H9 (cell line): ENCODE data around the gene EEF1G. TPM values are rescaled to one million over a fixed set of nuclear protein-coding genes. Genes with fewer than 3 reads are reported as not detected.

Experiments used
- DNase-seq: peaks from one replicate; pipeline ENCODE4 v3.0.0-alpha.2; 2017
- H2AFZ ChIP-seq: one replicate; pipeline ENCODE4 v1.6.1; 2013; ENCODE audit warnings: mild to moderate bottlenecking, low read length, control low read depth, moderate library complexity
- H2AK5ac ChIP-seq: 2 replicates; pipeline ENCODE4 v1.6.1; 2013; ENCODE audit warnings: low read length, control low read depth, mixed read lengths; ENCODE audit not compliant: insufficient read length
- H2BK120ac ChIP-seq: one replicate; pipeline ENCODE4 v1.6.1; 2013; ENCODE audit warnings: low read depth, mild to moderate bottlenecking, low read length, control low read depth, inconsistent platforms; ENCODE audit not compliant: poor library complexity, severe bottlenecking
- H2BK12ac ChIP-seq: 2 replicates; pipeline ENCODE4 v1.6.1; 2013; ENCODE audit warnings: low read length, control low read depth, mixed read lengths, low read depth; ENCODE audit not compliant: insufficient read length
- H2BK15ac ChIP-seq: 2 replicates; pipeline ENCODE4 v1.6.1; 2013; ENCODE audit warnings: low read depth, low read length, control low read depth
- H2BK20ac ChIP-seq: one replicate; pipeline ENCODE4 v1.6.1; 2013; ENCODE audit warnings: low read depth, mild to moderate bottlenecking, low read length, control low read depth, inconsistent platforms; ENCODE audit not compliant: poor library complexity, severe bottlenecking
- H2BK5ac ChIP-seq: 2 replicates; pipeline ENCODE4 v1.6.1; 2013; ENCODE audit warnings: low read length, control low read depth, mixed read lengths; ENCODE audit not compliant: insufficient read length
- H3K14ac ChIP-seq: 2 replicates; pipeline ENCODE4 v1.6.1; 2013; ENCODE audit warnings: low read length, control low read depth; ENCODE audit not compliant: insufficient read depth
- H3K18ac ChIP-seq: 2 replicates; pipeline ENCODE4 v1.6.1; 2013; ENCODE audit warnings: low read depth, mild to moderate bottlenecking, mixed read lengths, low read length, control low read depth; ENCODE audit not compliant: insufficient read length
- H3K23ac ChIP-seq: 2 replicates; pipeline ENCODE4 v1.6.1; 2013; ENCODE audit warnings: low read length, control low read depth, mixed read lengths, low read depth; ENCODE audit not compliant: insufficient read length
- H3K23me2 ChIP-seq: 2 replicates; pipeline ENCODE4 v1.6.1; 2013; ENCODE audit warnings: low read depth, mild to moderate bottlenecking, mixed read lengths, low read length, control low read depth; ENCODE audit not compliant: insufficient read length, poor library complexity, severe bottlenecking
- H3K27ac ChIP-seq: 2 replicates; pipeline ENCODE4 v1.5.1; 2013; ENCODE audit warnings: low read length, control low read depth, mixed read lengths, low read depth; ENCODE audit not compliant: insufficient read length
- H3K27me3 ChIP-seq: 2 replicates; pipeline ENCODE4 v1.6.1; 2013; ENCODE audit warnings: low read length, control low read depth, inconsistent platforms; ENCODE audit not compliant: insufficient read depth
- H3K4ac ChIP-seq: 2 replicates; pipeline ENCODE4 v1.6.1; 2013; ENCODE audit warnings: low read depth, mild to moderate bottlenecking, control low read depth, inconsistent platforms, low read length, moderate library complexity
- H3K4me1 ChIP-seq: 2 replicates; pipeline ENCODE4 v1.6.1; 2013; ENCODE audit warnings: low read length, control low read depth, inconsistent platforms; ENCODE audit not compliant: insufficient read depth
- H3K4me2 ChIP-seq: 2 replicates; pipeline ENCODE4 v1.6.1; 2013; ENCODE audit warnings: low read length, control low read depth, mixed read lengths; ENCODE audit not compliant: insufficient read length, insufficient read depth
- H3K56ac ChIP-seq: 2 replicates; pipeline ENCODE4 v1.6.1; 2013; ENCODE audit warnings: low read depth, mild to moderate bottlenecking, mixed read lengths, low read length, control low read depth; ENCODE audit not compliant: insufficient read length
- H3K79me1 ChIP-seq: 2 replicates; pipeline ENCODE4 v1.6.1; 2013; ENCODE audit warnings: low read depth, mild to moderate bottlenecking, moderate library complexity, low read length, control low read depth, inconsistent platforms; ENCODE audit not compliant: insufficient read depth, poor library complexity, severe bottlenecking
- H3K79me2 ChIP-seq: 2 replicates; pipeline ENCODE4 v1.6.1; 2013; ENCODE audit warnings: low read length, control low read depth, inconsistent platforms; ENCODE audit not compliant: insufficient read depth
- H3K9ac ChIP-seq: 2 replicates; pipeline ENCODE4 v1.6.1; 2013; ENCODE audit warnings: low read length, control low read depth, mixed read lengths; ENCODE audit not compliant: insufficient read length; ENCODE audit errors: extremely low read depth
- H3K9me3 ChIP-seq: one replicate; pipeline ENCODE4 v1.6.1; 2013; ENCODE audit warnings: low read depth, low read length, inconsistent platforms; ENCODE audit not compliant: control insufficient read depth
- H3T11ph ChIP-seq: one replicate; pipeline ENCODE4 v1.6.1; 2013; ENCODE audit warnings: mild to moderate bottlenecking, low read length, control low read depth, inconsistent platforms
- H4K20me1 ChIP-seq: one replicate; pipeline ENCODE4 v1.6.1; 2013; ENCODE audit not compliant: control insufficient read depth, insufficient read length, insufficient read depth
- H4K5ac ChIP-seq: 2 replicates; pipeline ENCODE4 v1.6.1; 2013; ENCODE audit warnings: low read depth, mild to moderate bottlenecking, mixed read lengths, low read length, control low read depth; ENCODE audit not compliant: insufficient read length
- H4K8ac ChIP-seq: replicated peaks from 2 replicates; pipeline ENCODE4 v1.6.1; 2013; ENCODE audit warnings: low read length, control low read depth, mixed read lengths, low read depth; ENCODE audit not compliant: insufficient read length
- H4K91ac ChIP-seq: 2 replicates; pipeline ENCODE4 v1.6.1; 2013; ENCODE audit warnings: low read depth, mild to moderate bottlenecking, moderate library complexity, mixed read lengths, low read length, control low read depth; ENCODE audit not compliant: insufficient read length
- H3K27ac Mint-ChIP-seq, 3 experiments: 2 replicates in 2 of 3; 3 replicates in 1 of 3; pipeline ENCODE4 v1.8.0; 2020 to 2021; ENCODE audit warnings: mixed read lengths in 3 of 3, mild to moderate bottlenecking in 1 of 3, moderate library complexity in 1 of 3
- H3K27me3 Mint-ChIP-seq: 2 replicates; pipeline ENCODE4 v1.8.0; 2021; ENCODE audit warnings: low read depth, mild to moderate bottlenecking, moderate library complexity, mixed read lengths
- H3K36me3 Mint-ChIP-seq, 3 experiments: 2 replicates in 2 of 3; 3 replicates in 1 of 3; pipeline ENCODE4 v1.8.0; 2020 to 2021; ENCODE audit warnings: low read depth in 3 of 3, mixed read lengths in 3 of 3; ENCODE audit not compliant: insufficient read depth in 1 of 3
- H3K4me1 Mint-ChIP-seq, 2 experiments: 2 replicates each; pipeline ENCODE4 v1.8.0; 2020; ENCODE audit warnings: mixed read lengths in 2 of 2
- H3K4me3 Mint-ChIP-seq, 2 experiments: 2 replicates in 1 of 2; 3 replicates in 1 of 2; pipeline ENCODE4 v1.8.0; 2020 to 2021; ENCODE audit warnings: mild to moderate bottlenecking in 2 of 2, mixed read lengths in 2 of 2, moderate library complexity in 1 of 2
- H3K9me3 Mint-ChIP-seq, 2 experiments: 2 replicates in 1 of 2; 3 replicates in 1 of 2; pipeline ENCODE4 v1.8.0; 2020; ENCODE audit warnings: mild to moderate bottlenecking in 2 of 2, mixed read lengths in 2 of 2, moderate library complexity in 1 of 2
- CTCF ChIP-seq: fragments of 200-600 bp; sonication (generic); conservative IDR thresholded peaks from 3 replicates; pipeline ENCODE4 v1.8.0; 2021; ENCODE audit warnings: antibody characterized with exemption, mild to moderate bottlenecking
- WGBS: extraction: QIAGEN DNeasy Blood & Tissue Kit; methylation state at CpG from one replicate; pipeline ENCODE4 v1.1.7; 2013; ENCODE audit warnings: missing lambda C conversion rate, low lambda C conversion rate, mixed read lengths; ENCODE audit not compliant: insufficient read length; ENCODE audit errors: extremely low coverage; 5-methylcytosine and 5-hydroxymethylcytosine counted together
- total RNA-seq: library from RNA; stranded (reverse); gene quantifications from 2 replicates; pipeline ENCODE4 v1.2.1, GENCODE V29; 2021

EEF1G gene
- total RNA-seq, 1 experiment from 2014 or later = 1,790 TPM

GRCh38 chr11:62542111-62542745, 31.5 kb downstream of the EEF1G start:
- Histone ChIP-seq H4K8ac (no peak overlapping the region), H4K5ac (no peak overlapping the region), H2BK15ac (no peak overlapping the region), H3K23ac (no peak overlapping the region), H2BK20ac (no peak overlapping the region), H2BK12ac (no peak overlapping the region), H4K91ac (no peak overlapping the region), H2BK120ac (no peak overlapping the region), H4K20me1 (peaks cover 2% of the 10 kb centered on the region), H3K14ac (no peak overlapping the region), H3K23me2 (peaks cover 24% of the 10 kb centered on the region), H3K9ac (no peak overlapping the region), H2AK5ac (no peak overlapping the region), H3K4me2 (peak overlapping the region; percentile 5), H2BK5ac (no peak overlapping the region), H3K4me1 (no peaks in the 10 kb centered on the region; the same call in 1 of the 2 replicates), H3K27ac (no peak overlapping the region), H3K9me3 (no peaks in the 10 kb centered on the region), H3T11ph (no peak overlapping the region), H3K56ac (no peak overlapping the region), H2AFZ (no peak overlapping the region), H3K79me1 (no peaks in the 10 kb centered on the region), H3K18ac (no peak overlapping the region), H3K4ac (no peak overlapping the region), H3K27me3 (peaks cover 34% of the 10 kb centered on the region), H3K79me2 (no peaks in the 10 kb centered on the region)
- H3K27me3 Mint-ChIP-seq = peaks cover 55% of the 10 kb centered on the region
- H3K4me3 Mint-ChIP-seq = peak overlapping the region in 1 of 2 experiments; percentile 43; a peak in 1 of 5 replicates
- TF ChIP-seq CTCF = no peak
- H3K9me3 Mint-ChIP-seq = no peaks in the 10 kb centered on the region
- H3K4me1 Mint-ChIP-seq = peaks cover 33 to 49% of the 10 kb centered on the region in 2 experiments
- no peaks in the 10 kb centered on the region for H3K36me3 Mint-ChIP-seq
- no peak for DNase-seq
- H3K27ac Mint-ChIP-seq = no peak overlapping the region; a peak in 1 of 7 replicates
- whole genome bisulfite sequencing = no CpG with 5 or more reads among the region's 6 CpGs
